Measurements from ENCODE around the gene FAM240B. TPM values are rescaled to one million over a fixed set of nuclear protein-coding genes. Genes with fewer than 3 reads are reported as not detected.

The FAM240B gene
- polyA plus RNA-seq, 1 donor from 2014 or later: not detected

GRCh38 chr9:38683336-38683735, 36.6 kb downstream of the FAM240B start:
- TF ChIP-seq TAF1 (IDR thresholded peaks at IDR 0.05; ENCODE audit: low read depth) (no peak), EZH2 (IDR thresholded peaks at IDR 0.05; ENCODE audit: borderline replicate concordance, insufficient read depth, low read length, poor library complexity, severe bottlenecking) (no peak), RAD21 (conservative IDR thresholded peaks at IDR 0.05) (no peak), EP300 (conservative IDR thresholded peaks at IDR 0.05; ENCODE audit: poor library complexity, severe bottlenecking) (no peak), CTCF (IDR thresholded peaks at IDR 0.05; ENCODE audit: poor library complexity, severe bottlenecking) (no peak), MXI1 (conservative IDR thresholded peaks at IDR 0.05; ENCODE audit: poor library complexity, severe bottlenecking) (no peak), SMC3 (conservative IDR thresholded peaks at IDR 0.05; ENCODE audit: poor library complexity) (no peak), POLR2AphosphoS5 (IDR thresholded peaks at IDR 0.05) (no peak)
- TF ChIP-seq, protein P1, sequence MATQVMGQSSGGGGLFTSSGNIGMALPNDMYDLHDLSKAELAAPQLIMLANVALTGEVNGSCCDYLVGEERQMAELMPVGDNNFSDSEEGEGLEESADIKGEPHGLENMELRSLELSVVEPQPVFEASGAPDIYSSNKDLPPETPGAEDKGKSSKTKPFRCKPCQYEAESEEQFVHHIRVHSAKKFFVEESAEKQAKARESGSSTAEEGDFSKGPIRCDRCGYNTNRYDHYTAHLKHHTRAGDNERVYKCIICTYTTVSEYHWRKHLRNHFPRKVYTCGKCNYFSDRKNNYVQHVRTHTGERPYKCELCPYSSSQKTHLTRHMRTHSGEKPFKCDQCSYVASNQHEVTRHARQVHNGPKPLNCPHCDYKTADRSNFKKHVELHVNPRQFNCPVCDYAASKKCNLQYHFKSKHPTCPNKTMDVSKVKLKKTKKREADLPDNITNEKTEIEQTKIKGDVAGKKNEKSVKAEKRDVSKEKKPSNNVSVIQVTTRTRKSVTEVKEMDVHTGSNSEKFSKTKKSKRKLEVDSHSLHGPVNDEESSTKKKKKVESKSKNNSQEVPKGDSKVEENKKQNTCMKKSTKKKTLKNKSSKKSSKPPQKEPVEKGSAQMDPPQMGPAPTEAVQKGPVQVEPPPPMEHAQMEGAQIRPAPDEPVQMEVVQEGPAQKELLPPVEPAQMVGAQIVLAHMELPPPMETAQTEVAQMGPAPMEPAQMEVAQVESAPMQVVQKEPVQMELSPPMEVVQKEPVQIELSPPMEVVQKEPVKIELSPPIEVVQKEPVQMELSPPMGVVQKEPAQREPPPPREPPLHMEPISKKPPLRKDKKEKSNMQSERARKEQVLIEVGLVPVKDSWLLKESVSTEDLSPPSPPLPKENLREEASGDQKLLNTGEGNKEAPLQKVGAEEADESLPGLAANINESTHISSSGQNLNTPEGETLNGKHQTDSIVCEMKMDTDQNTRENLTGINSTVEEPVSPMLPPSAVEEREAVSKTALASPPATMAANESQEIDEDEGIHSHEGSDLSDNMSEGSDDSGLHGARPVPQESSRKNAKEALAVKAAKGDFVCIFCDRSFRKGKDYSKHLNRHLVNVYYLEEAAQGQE (IDR thresholded peaks at IDR 0.05; ENCODE audit: borderline replicate concordance): no peak
- Histone ChIP-seq H3K4me3 (ENCODE audit: low read length) (no peak overlapping the region), H3K27ac (ENCODE audit: low read length) (no peak overlapping the region), H3K9me3 (ENCODE audit: low read length) (no peaks in the 10 kb centered on the region), H4K20me1 (ENCODE audit: insufficient read depth) (no peaks in the 10 kb centered on the region), H3K9me2 (ENCODE audit: insufficient read depth, low read length) (no peaks in the 10 kb centered on the region), H3K27me3 (ENCODE audit: insufficient read depth, low read depth, low read length) (no peaks in the 10 kb centered on the region), H2AFZ (ENCODE audit: low read depth, low read length) (no peak overlapping the region), H3K9ac (ENCODE audit: low read length) (no peak overlapping the region), H3K79me2 (replicated peaks; ENCODE audit: insufficient read depth, low read length) (no peaks in the 10 kb centered on the region), H3F3A (ENCODE audit: insufficient read depth, low read length, poor library complexity, severe bottlenecking) (no peaks in the 10 kb centered on the region), H3K4me2 (ENCODE audit: low read length) (no peak overlapping the region), H3K36me3 (ENCODE audit: insufficient read depth, low read length) (no peaks in the 10 kb centered on the region)

DNA sequence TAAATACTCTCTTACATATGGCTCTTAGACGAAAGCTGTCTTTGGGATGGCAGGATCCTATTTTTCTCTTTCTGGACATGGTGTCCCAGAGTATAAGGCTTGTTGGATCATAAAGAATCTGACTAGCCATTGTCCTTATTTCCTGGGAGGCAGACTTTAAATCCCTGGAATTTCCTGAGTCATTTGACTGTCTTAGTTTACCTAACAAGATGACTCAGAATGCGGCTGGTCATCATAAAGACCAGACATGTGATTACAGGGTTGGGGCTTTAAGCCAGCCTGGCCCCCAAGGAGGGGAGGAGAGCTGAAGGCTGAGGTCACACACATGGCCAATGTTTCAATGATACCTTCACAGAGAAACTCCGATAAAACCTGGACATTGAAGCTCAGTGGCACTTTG, 37.2 kb downstream of the FAM240B start:
- Histone ChIP-seq H4K20me1 (ENCODE audit: insufficient read depth) (no peaks in the 10 kb centered on the region), H3K9ac (ENCODE audit: low read length) (no peak overlapping the region), H3F3A (ENCODE audit: insufficient read depth, low read length, poor library complexity, severe bottlenecking) (no peaks in the 10 kb centered on the region), H3K9me3 (ENCODE audit: low read length) (no peaks in the 10 kb centered on the region), H3K4me2 (ENCODE audit: low read length) (no peak overlapping the region), H3K79me2 (replicated peaks; ENCODE audit: insufficient read depth, low read length) (no peaks in the 10 kb centered on the region), H3K36me3 (ENCODE audit: insufficient read depth, low read length) (no peaks in the 10 kb centered on the region), H3K9me2 (ENCODE audit: insufficient read depth, low read length) (no peaks in the 10 kb centered on the region), H3K27ac (ENCODE audit: low read length) (no peak overlapping the region), H2AFZ (ENCODE audit: low read depth, low read length) (no peak overlapping the region), H3K4me3 (ENCODE audit: low read length) (no peak overlapping the region), H3K27me3 (ENCODE audit: insufficient read depth, low read depth, low read length) (no peaks in the 10 kb centered on the region)
- TF ChIP-seq EP300 (conservative IDR thresholded peaks at IDR 0.05; ENCODE audit: poor library complexity, severe bottlenecking) (no peak), RAD21 (conservative IDR thresholded peaks at IDR 0.05) (no peak), POLR2AphosphoS5 (IDR thresholded peaks at IDR 0.05) (no peak), TAF1 (IDR thresholded peaks at IDR 0.05; ENCODE audit: low read depth) (no peak), CTCF (IDR thresholded peaks at IDR 0.05; ENCODE audit: poor library complexity, severe bottlenecking) (no peak), MXI1 (conservative IDR thresholded peaks at IDR 0.05; ENCODE audit: poor library complexity, severe bottlenecking) (no peak), SMC3 (conservative IDR thresholded peaks at IDR 0.05; ENCODE audit: poor library complexity) (no peak), EZH2 (IDR thresholded peaks at IDR 0.05; ENCODE audit: borderline replicate concordance, insufficient read depth, low read length, poor library complexity, severe bottlenecking) (no peak)
- TF ChIP-seq, protein P1 (IDR thresholded peaks at IDR 0.05; ENCODE audit: borderline replicate concordance): no peak

All from neural cell (in vitro differentiated cells).